ENCODE measurements around the gene VEGFB.

GRCh38 chr11:64253043-64253442 is 18.7 kb downstream of the VEGFB start:
- TF ChIP-seq POLR2A (IDR thresholded peaks at IDR 0.05) (no peak), CTCF (IDR thresholded peaks at IDR 0.05 in 4 of 5, conservative IDR thresholded peaks at IDR 0.05 in 1 of 5) (no peak)

All from gastrocnemius medialis (tissue), 4 donors.